ENCODE results near the gene ZNF493.

Gene ZNF493

GRCh38 chr19:21462540-21462939, 65.6 kb downstream of the ZNF493 start:
- DNase-seq (ENCODE audit: low read depth in 2 of 2), result no peak

- DNase-seq (ENCODE audit: low read depth in 2 of 2), result peak in 1 of 2 donors; percentile 13
These were observed 66.6 kb downstream of the ZNF493 start for GRCh38 chr19:21463449-21464105.

- no peak for DNase-seq (ENCODE audit: low read depth in 2 of 2)
These were observed 69.7 kb downstream of the ZNF493 start for GRCh38 chr19:21466627-21467026.

GRCh38 chr19:21468791-21469190, 71.9 kb downstream of the ZNF493 start:
- no peak for DNase-seq (ENCODE audit: low read depth in 2 of 2)

GRCh38 chr19:21472507-21472906, 75.6 kb downstream of the ZNF493 start:
- no peak for DNase-seq (ENCODE audit: low read depth in 2 of 2)

GRCh38 chr19:21474671-21475181, 77.8 kb downstream of the ZNF493 start:
- DNase-seq (ENCODE audit: low read depth in 2 of 2), result peak; percentile 36 to 52

All from stimulated activated CD8-positive, alpha-beta memory T cell treated with anti-CD3 and anti-CD28 coated beads, Interleukin-7, amount 100 ng/mL, for 1 hour (primary cell).